Fibroblast of mammary gland (primary cell): ENCODE measurements around the gene GMPS.
A peak's percentile ranks its signal among the peaks of the same experiment; 100 is the strongest.

ENCODE experiments used
- DNase-seq: peaks from one replicate; pipeline ENCODE4 v3.0.0-alpha.2; 2010; ENCODE audit warnings: low read depth
- H3K4me3 ChIP-seq: 2 replicates; pipeline ENCODE4 v1.5.1; 2011; ENCODE audit warnings: low read depth, mild to moderate bottlenecking, low read length, moderate library complexity; ENCODE audit not compliant: control insufficient read depth
- CTCF ChIP-seq: conservative IDR thresholded peaks from 2 replicates; pipeline ENCODE4 v1.5.1; 2011; ENCODE audit warnings: low read depth, low read length, inconsistent platforms; ENCODE audit not compliant: control insufficient read depth, insufficient read depth

Gene GMPS

GRCh38 chr3:155912090-155912489 lies 41.6 kb downstream of the GMPS start:
- no peak overlapping the region for H3K4me3 ChIP-seq
- DNase-seq, result no peak
- no peak for TF ChIP-seq CTCF

- TF ChIP-seq CTCF, result no peak
- DNase-seq, result no peak
- H3K4me3 ChIP-seq, result no peak overlapping the region
These were observed 42.2 kb downstream of the GMPS start for GRCh38 chr3:155912579-155913190.

- no peak overlapping the region for H3K4me3 ChIP-seq
- no peak for TF ChIP-seq CTCF
- no peak for DNase-seq
These were observed 47.3 kb downstream of the GMPS start for GRCh38 chr3:155917781-155918180.

GRCh38 chr3:155919728-155920127 lies 49.3 kb downstream of the GMPS start:
- no peak overlapping the region for H3K4me3 ChIP-seq
- no peak for DNase-seq
- TF ChIP-seq CTCF, result no peak

- DNase-seq, result no peak
- TF ChIP-seq CTCF, result no peak
- no peak overlapping the region for H3K4me3 ChIP-seq
These were observed 51.0 kb downstream of the GMPS start for GRCh38 chr3:155921486-155921885.

- H3K4me3 ChIP-seq, result no peak overlapping the region
- peak; percentile 33 for TF ChIP-seq CTCF
- peak; percentile 65 for DNase-seq
These were observed 63.8 kb downstream of the GMPS start for GRCh38 chr3:155934230-155934629.

GRCh38 chr3:155938409-155938808 lies 68.0 kb downstream of the GMPS start:
- H3K4me3 ChIP-seq, result no peak overlapping the region
- no peak for DNase-seq
- no peak for TF ChIP-seq CTCF
